ENCODE measurements around the gene NR3C1. TPM values are rescaled to one million over a fixed set of nuclear protein-coding genes. Genes with fewer than 3 reads are reported as not detected.

The NR3C1 gene
- total RNA-seq, result 19.2 and 24.8 TPM in 2 replicates

GRCh38 chr5:143403593-143404415, at the start of gene NR3C1:
Gene NR3C1 (minus strand): TSS chr5:143403686. CDS start chr5:143400839, 2,847 bp downstream.

